HepG2 (cell line): ENCODE measurements around the gene TMED9. TPM values are rescaled to one million over a fixed set of nuclear protein-coding genes. Genes with fewer than 3 reads are reported as not detected.

Experiments used
- ETV6 ChIP-seq: sonication (generic); formaldehyde crosslinking; conservative IDR thresholded peaks from 2 replicates; pipeline ENCODE4 v1.4.0; 2020; ENCODE audit warnings: missing genetic modification reagents
- GFI1 ChIP-seq: sonication (generic); formaldehyde crosslinking; IDR thresholded peaks from 2 replicates; pipeline ENCODE4 v1.5.0; 2020; ENCODE audit warnings: missing genetic modification reagents, mild to moderate bottlenecking, borderline replicate concordance
- PHF20 ChIP-seq: sonication (generic); formaldehyde crosslinking; IDR thresholded peaks from 2 replicates; pipeline ENCODE4 v1.5.0; 2020; ENCODE audit warnings: mild to moderate bottlenecking, missing genetic modification reagents
- RXRA ChIP-seq: sonication (generic); formaldehyde crosslinking; IDR thresholded peaks from 2 replicates; pipeline ENCODE4 v1.5.1; 2020; ENCODE audit warnings: missing genetic modification reagents
- polyA plus RNA-seq, 8 experiments: library from polyadenylated mRNA; depleted of rRNA in 3 of 8; stranded (reverse) in 7 of 8; unstranded in 1 of 8; fragments of >200 nt; fragmentation: Illumina TruSeq in 4 of 8; extraction: Trizol in 4 of 8; gene quantifications; 2 replicates each; pipeline versions ENCODE4 v1.2.1 to v1.2.3, GENCODE V29; 2011 to 2016; ENCODE audit warnings: low read depth in 4 of 8, missing spikeins in 1 of 8, mixed read lengths in 1 of 8; ENCODE audit not compliant: insufficient read depth in 1 of 8
- total RNA-seq, 5 experiments: library from RNA; depleted of rRNA; stranded (reverse); fragments of >200 nt; fragmentation: Illumina TruSeq; extraction: Trizol; gene quantifications; 2 replicates each; pipeline ENCODE4 v1.2.3, GENCODE V29; 2016; ENCODE audit warnings: low read depth in 1 of 5
- TF ChIP-seq, protein P1 (sequence below): IDR thresholded peaks from 2 replicates; pipeline ENCODE4 v1.6.1; 2012; ENCODE audit warnings: low read depth, low read length, improper control_type of control experiment
- TF ChIP-seq, protein P2 (sequence below): sonication (generic); formaldehyde crosslinking; IDR thresholded peaks from 2 replicates; pipeline ENCODE4 v1.5.1; 2020; ENCODE audit warnings: mild to moderate bottlenecking, missing genetic modification reagents, moderate library complexity
- TF ChIP-seq, protein P3 (sequence below): sonication (generic); formaldehyde crosslinking; IDR thresholded peaks from 2 replicates; pipeline ENCODE4 v1.5.0; 2020; ENCODE audit warnings: missing genetic modification reagents
- TF ChIP-seq, protein P4 (sequence below): sonication (generic); formaldehyde crosslinking; IDR thresholded peaks from 2 replicates; pipeline ENCODE4 v1.5.1; 2020; ENCODE audit warnings: missing genetic modification reagents, mild to moderate bottlenecking, borderline replicate concordance
- TF ChIP-seq, protein P5 (sequence below): IDR thresholded peaks from 2 replicates; pipeline ENCODE4 v1.6.1; 2012; ENCODE audit warnings: inconsistent platforms
- TF ChIP-seq, protein P6 (sequence below): sonication (generic); formaldehyde crosslinking; IDR thresholded peaks from 2 replicates; pipeline ENCODE4 v1.5.0; 2020; ENCODE audit warnings: mild to moderate bottlenecking, missing genetic modification reagents, borderline replicate concordance

The TMED9 gene
- total and polyA plus RNA-seq, 2 of the 13 experiments (the other 11 are each of a cell fraction or from before 2014, with no cell fraction given): 161 to 350 TPM

DNA sequence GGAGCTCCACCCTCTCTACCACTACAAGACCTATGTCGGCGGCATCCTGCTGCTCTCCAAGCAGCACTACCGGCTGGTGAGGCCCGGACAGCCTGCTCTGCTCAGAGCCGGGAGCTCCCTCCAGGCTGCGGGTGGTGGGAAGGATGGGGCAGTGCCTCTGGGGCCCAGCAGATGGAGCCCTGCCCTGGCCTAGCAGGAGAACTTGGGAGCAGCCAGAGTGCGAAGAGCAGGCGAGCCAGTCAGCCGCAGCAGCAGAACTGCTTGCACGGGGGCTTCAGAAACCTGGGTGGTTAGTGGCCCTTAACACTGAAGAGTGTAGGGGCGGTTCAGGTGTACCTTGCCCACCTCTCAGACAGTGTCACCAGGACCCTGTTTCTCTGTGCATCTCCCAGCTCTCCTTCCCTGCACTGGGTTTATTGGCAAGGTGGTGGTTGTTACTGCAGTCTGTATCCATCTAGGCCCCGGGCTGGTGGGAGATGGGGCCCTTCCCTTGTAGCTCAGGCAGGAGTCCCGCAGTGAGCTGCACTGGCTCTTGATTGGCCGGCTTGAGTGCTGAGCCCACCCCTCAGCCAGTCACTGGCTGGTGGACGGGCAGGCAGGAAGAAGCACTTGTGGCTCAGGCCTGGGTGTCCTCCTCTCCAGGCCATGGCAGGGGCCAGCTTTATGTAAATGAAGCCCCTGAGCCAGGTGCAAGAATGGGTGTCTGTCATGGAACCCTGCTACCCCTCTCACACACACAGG, 15.6 kb downstream of the TMED9 start (continued):
- TF ChIP-seq, protein P1, sequence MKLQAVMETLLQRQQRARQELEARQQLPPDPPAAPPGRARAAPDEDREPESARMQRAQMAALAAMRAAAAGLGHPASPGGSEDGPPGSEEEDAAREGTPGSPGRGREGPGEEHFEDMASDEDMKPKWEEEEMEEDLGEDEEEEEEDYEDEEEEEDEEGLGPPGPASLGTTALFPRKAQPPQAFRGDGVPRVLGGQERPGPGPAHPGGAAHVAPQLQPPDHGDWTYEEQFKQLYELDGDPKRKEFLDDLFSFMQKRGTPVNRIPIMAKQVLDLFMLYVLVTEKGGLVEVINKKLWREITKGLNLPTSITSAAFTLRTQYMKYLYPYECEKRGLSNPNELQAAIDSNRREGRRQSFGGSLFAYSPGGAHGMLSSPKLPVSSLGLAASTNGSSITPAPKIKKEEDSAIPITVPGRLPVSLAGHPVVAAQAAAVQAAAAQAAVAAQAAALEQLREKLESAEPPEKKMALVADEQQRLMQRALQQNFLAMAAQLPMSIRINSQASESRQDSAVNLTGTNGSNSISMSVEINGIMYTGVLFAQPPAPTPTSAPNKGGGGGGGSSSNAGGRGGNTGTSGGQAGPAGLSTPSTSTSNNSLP: no peak
- TF ChIP-seq PHF20 (CRISPR knock-in tag): no peak
- TF ChIP-seq ETV6 (CRISPR knock-in tag): no peak
- TF ChIP-seq, protein P2, sequence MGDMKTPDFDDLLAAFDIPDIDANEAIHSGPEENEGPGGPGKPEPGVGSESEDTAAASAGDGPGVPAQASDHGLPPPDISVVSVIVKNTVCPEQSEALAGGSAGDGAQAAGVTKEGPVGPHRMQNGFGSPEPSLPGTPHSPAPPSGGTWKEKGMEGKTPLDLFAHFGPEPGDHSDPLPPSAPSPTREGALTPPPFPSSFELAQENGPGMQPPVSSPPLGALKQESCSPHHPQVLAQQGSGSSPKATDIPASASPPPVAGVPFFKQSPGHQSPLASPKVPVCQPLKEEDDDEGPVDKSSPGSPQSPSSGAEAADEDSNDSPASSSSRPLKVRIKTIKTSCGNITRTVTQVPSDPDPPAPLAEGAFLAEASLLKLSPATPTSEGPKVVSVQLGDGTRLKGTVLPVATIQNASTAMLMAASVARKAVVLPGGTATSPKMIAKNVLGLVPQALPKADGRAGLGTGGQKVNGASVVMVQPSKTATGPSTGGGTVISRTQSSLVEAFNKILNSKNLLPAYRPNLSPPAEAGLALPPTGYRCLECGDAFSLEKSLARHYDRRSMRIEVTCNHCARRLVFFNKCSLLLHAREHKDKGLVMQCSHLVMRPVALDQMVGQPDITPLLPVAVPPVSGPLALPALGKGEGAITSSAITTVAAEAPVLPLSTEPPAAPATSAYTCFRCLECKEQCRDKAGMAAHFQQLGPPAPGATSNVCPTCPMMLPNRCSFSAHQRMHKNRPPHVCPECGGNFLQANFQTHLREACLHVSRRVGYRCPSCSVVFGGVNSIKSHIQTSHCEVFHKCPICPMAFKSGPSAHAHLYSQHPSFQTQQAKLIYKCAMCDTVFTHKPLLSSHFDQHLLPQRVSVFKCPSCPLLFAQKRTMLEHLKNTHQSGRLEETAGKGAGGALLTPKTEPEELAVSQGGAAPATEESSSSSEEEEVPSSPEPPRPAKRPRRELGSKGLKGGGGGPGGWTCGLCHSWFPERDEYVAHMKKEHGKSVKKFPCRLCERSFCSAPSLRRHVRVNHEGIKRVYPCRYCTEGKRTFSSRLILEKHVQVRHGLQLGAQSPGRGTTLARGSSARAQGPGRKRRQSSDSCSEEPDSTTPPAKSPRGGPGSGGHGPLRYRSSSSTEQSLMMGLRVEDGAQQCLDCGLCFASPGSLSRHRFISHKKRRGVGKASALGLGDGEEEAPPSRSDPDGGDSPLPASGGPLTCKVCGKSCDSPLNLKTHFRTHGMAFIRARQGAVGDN: peak; percentile 73
- TF ChIP-seq RXRA (CRISPR knock-in tag): peak; percentile 36; the same call in 1 of the 2 replicates
- TF ChIP-seq, protein P3, sequence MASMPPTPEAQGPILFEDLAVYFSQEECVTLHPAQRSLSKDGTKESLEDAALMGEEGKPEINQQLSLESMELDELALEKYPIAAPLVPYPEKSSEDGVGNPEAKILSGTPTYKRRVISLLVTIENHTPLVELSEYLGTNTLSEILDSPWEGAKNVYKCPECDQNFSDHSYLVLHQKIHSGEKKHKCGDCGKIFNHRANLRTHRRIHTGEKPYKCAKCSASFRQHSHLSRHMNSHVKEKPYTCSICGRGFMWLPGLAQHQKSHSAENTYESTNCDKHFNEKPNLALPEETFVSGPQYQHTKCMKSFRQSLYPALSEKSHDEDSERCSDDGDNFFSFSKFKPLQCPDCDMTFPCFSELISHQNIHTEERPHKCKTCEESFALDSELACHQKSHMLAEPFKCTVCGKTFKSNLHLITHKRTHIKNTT: no peak
- TF ChIP-seq GFI1 (CRISPR knock-in tag): no peak
- TF ChIP-seq, protein P4, sequence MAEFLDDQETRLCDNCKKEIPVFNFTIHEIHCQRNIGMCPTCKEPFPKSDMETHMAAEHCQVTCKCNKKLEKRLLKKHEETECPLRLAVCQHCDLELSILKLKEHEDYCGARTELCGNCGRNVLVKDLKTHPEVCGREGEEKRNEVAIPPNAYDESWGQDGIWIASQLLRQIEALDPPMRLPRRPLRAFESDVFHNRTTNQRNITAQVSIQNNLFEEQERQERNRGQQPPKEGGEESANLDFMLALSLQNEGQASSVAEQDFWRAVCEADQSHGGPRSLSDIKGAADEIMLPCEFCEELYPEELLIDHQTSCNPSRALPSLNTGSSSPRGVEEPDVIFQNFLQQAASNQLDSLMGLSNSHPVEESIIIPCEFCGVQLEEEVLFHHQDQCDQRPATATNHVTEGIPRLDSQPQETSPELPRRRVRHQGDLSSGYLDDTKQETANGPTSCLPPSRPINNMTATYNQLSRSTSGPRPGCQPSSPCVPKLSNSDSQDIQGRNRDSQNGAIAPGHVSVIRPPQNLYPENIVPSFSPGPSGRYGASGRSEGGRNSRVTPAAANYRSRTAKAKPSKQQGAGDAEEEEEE (CRISPR knock-in tag): 0 out of 2 replicates have a peak, but pooled peaks have one; percentile 33
- TF ChIP-seq, protein P5, sequence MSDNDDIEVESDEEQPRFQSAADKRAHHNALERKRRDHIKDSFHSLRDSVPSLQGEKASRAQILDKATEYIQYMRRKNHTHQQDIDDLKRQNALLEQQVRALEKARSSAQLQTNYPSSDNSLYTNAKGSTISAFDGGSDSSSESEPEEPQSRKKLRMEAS: peak; percentile 62; the same call in 1 of the 2 replicates
- TF ChIP-seq, protein P6, sequence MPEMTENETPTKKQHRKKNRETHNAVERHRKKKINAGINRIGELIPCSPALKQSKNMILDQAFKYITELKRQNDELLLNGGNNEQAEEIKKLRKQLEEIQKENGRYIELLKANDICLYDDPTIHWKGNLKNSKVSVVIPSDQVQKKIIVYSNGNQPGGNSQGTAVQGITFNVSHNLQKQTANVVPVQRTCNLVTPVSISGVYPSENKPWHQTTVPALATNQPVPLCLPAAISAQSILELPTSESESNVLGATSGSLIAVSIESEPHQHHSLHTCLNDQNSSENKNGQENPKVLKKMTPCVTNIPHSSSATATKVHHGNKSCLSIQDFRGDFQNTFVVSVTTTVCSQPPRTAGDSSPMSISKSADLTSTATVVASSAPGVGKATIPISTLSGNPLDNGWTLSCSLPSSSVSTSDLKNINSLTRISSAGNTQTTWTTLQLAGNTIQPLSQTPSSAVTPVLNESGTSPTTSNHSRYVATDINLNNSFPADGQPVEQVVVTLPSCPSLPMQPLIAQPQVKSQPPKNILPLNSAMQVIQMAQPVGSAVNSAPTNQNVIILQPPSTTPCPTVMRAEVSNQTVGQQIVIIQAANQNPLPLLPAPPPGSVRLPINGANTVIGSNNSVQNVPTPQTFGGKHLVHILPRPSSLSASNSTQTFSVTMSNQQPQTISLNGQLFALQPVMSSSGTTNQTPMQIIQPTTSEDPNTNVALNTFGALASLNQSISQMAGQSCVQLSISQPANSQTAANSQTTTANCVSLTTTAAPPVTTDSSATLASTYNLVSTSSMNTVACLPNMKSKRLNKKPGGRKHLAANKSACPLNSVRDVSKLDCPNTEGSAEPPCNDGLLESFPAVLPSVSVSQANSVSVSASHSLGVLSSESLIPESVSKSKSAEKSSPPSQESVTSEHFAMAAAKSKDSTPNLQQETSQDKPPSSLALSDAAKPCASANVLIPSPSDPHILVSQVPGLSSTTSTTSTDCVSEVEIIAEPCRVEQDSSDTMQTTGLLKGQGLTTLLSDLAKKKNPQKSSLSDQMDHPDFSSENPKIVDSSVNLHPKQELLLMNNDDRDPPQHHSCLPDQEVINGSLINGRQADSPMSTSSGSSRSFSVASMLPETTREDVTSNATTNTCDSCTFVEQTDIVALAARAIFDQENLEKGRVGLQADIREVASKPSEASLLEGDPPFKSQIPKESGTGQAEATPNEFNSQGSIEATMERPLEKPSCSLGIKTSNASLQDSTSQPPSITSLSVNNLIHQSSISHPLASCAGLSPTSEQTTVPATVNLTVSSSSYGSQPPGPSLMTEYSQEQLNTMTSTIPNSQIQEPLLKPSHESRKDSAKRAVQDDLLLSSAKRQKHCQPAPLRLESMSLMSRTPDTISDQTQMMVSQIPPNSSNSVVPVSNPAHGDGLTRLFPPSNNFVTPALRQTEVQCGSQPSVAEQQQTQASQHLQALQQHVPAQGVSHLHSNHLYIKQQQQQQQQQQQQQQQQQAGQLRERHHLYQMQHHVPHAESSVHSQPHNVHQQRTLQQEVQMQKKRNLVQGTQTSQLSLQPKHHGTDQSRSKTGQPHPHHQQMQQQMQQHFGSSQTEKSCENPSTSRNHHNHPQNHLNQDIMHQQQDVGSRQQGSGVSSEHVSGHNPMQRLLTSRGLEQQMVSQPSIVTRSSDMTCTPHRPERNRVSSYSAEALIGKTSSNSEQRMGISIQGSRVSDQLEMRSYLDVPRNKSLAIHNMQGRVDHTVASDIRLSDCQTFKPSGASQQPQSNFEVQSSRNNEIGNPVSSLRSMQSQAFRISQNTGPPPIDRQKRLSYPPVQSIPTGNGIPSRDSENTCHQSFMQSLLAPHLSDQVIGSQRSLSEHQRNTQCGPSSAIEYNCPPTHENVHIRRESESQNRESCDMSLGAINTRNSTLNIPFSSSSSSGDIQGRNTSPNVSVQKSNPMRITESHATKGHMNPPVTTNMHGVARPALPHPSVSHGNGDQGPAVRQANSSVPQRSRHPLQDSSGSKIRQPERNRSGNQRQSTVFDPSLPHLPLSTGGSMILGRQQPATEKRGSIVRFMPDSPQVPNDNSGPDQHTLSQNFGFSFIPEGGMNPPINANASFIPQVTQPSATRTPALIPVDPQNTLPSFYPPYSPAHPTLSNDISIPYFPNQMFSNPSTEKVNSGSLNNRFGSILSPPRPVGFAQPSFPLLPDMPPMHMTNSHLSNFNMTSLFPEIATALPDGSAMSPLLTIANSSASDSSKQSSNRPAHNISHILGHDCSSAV: no peak
